Neural progenitor cell (in vitro differentiated cells): ENCODE results near the gene SRL. TPM values are rescaled to one million over a fixed set of nuclear protein-coding genes. Genes with fewer than 3 reads are reported as not detected.

Experiments used
- DNase-seq: peaks from one replicate; pipeline ENCODE4 v3.0.0-alpha.2; 2016; ENCODE audit warnings: low spot score
- H2AFZ ChIP-seq: fragments of 200-600 bp; sonication (generic); replicated peaks from 2 replicates; pipeline ENCODE4 v1.6.1; 2016; ENCODE audit warnings: antibody characterized with exemption
- H3F3A ChIP-seq: fragments of 200-600 bp; sonication (generic); 2 replicates; pipeline ENCODE4 v1.6.1; 2016; ENCODE audit warnings: antibody characterized with exemption, low read depth
- H3K27ac ChIP-seq: fragments of 200-600 bp; sonication (generic); 2 replicates; pipeline ENCODE4 v1.5.1; 2016; ENCODE audit warnings: mild to moderate bottlenecking
- H3K27me3 ChIP-seq: fragments of 200-600 bp; sonication (generic); 2 replicates; pipeline ENCODE4 v1.6.1; 2016; ENCODE audit warnings: mild to moderate bottlenecking, moderate library complexity
- H3K36me3 ChIP-seq: fragments of 200-600 bp; sonication (generic); 2 replicates; pipeline ENCODE4 v1.5.1; 2016
- H3K4me1 ChIP-seq: fragments of 200-600 bp; sonication (generic); 2 replicates; pipeline ENCODE4 v1.6.1; 2016; ENCODE audit warnings: mixed run types
- H3K4me2 ChIP-seq: fragments of 200-600 bp; sonication (generic); 2 replicates; pipeline ENCODE4 v1.6.1; 2016
- H3K4me3 ChIP-seq: fragments of 200-600 bp; sonication (generic); 2 replicates; pipeline ENCODE4 v1.5.1; 2016
- H3K79me2 ChIP-seq: fragments of 200-600 bp; sonication (generic); 2 replicates; pipeline ENCODE4 v1.6.1; 2016; ENCODE audit warnings: low read depth
- H3K9ac ChIP-seq: fragments of 200-600 bp; sonication (generic); 2 replicates; pipeline ENCODE4 v1.6.1; 2016
- H3K9me3 ChIP-seq: fragments of 200-600 bp; sonication (generic); 2 replicates; pipeline ENCODE4 v1.5.1; 2016; ENCODE audit warnings: low read depth
- H4K20me1 ChIP-seq: fragments of 200-600 bp; sonication (generic); 2 replicates; pipeline ENCODE4 v1.6.1; 2016; ENCODE audit warnings: low read depth
- H3K27ac Mint-ChIP-seq: 3 replicates; pipeline ENCODE4 v1.8.0; 2021; ENCODE audit warnings: mixed read lengths
- H3K27me3 Mint-ChIP-seq: 2 replicates; pipeline ENCODE4 v1.8.0; 2022; ENCODE audit warnings: low read depth, mild to moderate bottlenecking, inconsistent platforms, moderate library complexity, mixed read lengths; ENCODE audit not compliant: insufficient read depth
- H3K36me3 Mint-ChIP-seq: 3 replicates; pipeline ENCODE4 v1.8.0; 2021; ENCODE audit warnings: mixed read lengths
- H3K4me1 Mint-ChIP-seq: 3 replicates; pipeline ENCODE4 v1.8.0; 2021; ENCODE audit warnings: mixed read lengths
- H3K4me3 Mint-ChIP-seq: 3 replicates; pipeline ENCODE4 v1.8.0; 2021; ENCODE audit warnings: mild to moderate bottlenecking, moderate library complexity, mixed read lengths
- H3K9me3 Mint-ChIP-seq: 3 replicates; pipeline ENCODE4 v1.8.0; 2020; ENCODE audit warnings: mixed read lengths
- EZH2 ChIP-seq: fragments of 200-600 bp; sonication (generic); IDR thresholded peaks from 2 replicates; pipeline ENCODE4 v1.6.1; 2017; ENCODE audit warnings: antibody characterized with exemption, mild to moderate bottlenecking, moderate library complexity
- EZH2phosphoT487 ChIP-seq: fragments of 200-600 bp; sonication (generic); IDR thresholded peaks from 2 replicates; pipeline ENCODE4 v1.6.1; 2017; ENCODE audit warnings: antibody characterized with exemption
- total RNA-seq: library from RNA; depleted of rRNA; stranded (reverse); fragments of >200 nt; gene quantifications from 2 replicates; pipeline ENCODE4 v1.2.3, GENCODE V29; 2015; ENCODE audit warnings: low replicate concordance
- TF ChIP-seq, protein P1 (sequence below): fragments of 200-600 bp; sonication (generic); IDR thresholded peaks from 2 replicates; pipeline ENCODE4 v1.5.1; 2017; ENCODE audit warnings: antibody characterized with exemption, mild to moderate bottlenecking

SRL gene
- total RNA-seq, 1 donor from 2014 or later: 0.22 TPM

DNA sequence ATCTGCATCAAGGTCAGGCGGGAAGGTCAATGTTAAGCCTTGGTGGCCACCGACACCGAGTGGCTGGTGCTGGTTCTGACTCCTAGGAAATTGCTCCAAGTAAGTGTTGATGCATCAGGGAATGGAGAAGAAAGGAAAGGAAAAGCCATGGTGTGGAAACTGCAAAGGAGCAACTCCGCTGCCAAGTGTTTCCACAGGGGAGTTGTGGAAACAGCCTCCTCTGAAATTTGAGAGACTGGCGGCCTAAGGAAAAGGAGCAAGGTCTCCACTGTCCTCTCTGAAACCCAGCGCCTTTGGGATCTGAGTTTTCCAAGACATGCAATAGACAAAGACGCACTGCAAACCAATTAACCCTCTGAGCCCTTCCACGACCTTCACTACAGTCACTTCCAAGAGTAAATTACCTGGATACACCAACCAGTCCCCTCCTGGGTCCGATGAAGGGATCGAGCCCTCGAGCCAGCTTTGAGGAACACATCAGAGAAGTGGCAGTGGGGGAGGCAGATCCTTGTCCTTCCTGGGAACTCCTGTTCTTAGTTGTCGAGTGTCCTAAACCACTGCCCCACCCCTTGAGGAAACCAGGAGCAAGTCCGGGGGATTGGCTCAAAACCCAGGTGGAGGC lies 51.1 kb downstream of the SRL start:
- peaks cover 4% of the 10 kb centered on the region for H3K27me3 Mint-ChIP-seq
- no peak overlapping the region for H3K9ac ChIP-seq
- DNase-seq: no peak
- peak overlapping the region; percentile 94 for H3K27ac Mint-ChIP-seq
- H3K27me3 ChIP-seq: no peaks in the 10 kb centered on the region
- H3K4me3 Mint-ChIP-seq: no peak overlapping the region
- H3K4me2 ChIP-seq: no peak overlapping the region
- H3K4me1 Mint-ChIP-seq: peaks cover 14% of the 10 kb centered on the region
- H3K36me3 ChIP-seq: no peaks in the 10 kb centered on the region
- peaks cover 5% of the 10 kb centered on the region for H3K4me1 ChIP-seq
- H3K36me3 Mint-ChIP-seq: no peaks in the 10 kb centered on the region
- TF ChIP-seq EZH2 (no peak), EZH2phosphoT487 (no peak)
- TF ChIP-seq, protein P1, sequence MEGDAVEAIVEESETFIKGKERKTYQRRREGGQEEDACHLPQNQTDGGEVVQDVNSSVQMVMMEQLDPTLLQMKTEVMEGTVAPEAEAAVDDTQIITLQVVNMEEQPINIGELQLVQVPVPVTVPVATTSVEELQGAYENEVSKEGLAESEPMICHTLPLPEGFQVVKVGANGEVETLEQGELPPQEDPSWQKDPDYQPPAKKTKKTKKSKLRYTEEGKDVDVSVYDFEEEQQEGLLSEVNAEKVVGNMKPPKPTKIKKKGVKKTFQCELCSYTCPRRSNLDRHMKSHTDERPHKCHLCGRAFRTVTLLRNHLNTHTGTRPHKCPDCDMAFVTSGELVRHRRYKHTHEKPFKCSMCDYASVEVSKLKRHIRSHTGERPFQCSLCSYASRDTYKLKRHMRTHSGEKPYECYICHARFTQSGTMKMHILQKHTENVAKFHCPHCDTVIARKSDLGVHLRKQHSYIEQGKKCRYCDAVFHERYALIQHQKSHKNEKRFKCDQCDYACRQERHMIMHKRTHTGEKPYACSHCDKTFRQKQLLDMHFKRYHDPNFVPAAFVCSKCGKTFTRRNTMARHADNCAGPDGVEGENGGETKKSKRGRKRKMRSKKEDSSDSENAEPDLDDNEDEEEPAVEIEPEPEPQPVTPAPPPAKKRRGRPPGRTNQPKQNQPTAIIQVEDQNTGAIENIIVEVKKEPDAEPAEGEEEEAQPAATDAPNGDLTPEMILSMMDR: no peak
- H3F3A ChIP-seq: no peaks in the 10 kb centered on the region
- H3K79me2 ChIP-seq: no peaks in the 10 kb centered on the region
- H3K27ac ChIP-seq: no peak overlapping the region
- H3K9me3 Mint-ChIP-seq: no peaks in the 10 kb centered on the region
- H2AFZ ChIP-seq: no peak overlapping the region
- no peak overlapping the region for H3K4me3 ChIP-seq
- no peaks in the 10 kb centered on the region for H4K20me1 ChIP-seq
- no peaks in the 10 kb centered on the region for H3K9me3 ChIP-seq

DNA sequence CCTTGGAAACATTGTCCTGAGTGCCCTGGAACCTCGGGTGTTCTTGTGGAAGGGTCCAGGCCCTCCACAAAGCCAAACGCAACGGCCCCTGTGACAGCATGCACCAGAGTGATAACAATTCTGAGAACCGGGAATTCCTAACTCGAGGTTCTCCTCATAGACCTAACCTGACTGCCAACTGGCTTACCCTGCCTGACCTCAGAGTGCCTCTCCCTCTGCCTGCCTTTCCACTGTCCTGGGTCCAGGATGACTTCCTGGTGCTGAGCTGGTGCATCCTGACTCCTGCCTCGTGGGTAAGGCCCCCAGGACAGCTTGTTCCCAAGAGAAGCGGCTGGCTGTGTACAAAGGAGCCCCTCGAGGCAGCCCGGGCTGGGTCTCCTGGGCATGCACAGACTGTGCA lies 51.8 kb downstream of the SRL start:
- Histone ChIP-seq H3K27ac (no peak overlapping the region), H3K27me3 (peaks cover 3% of the 10 kb centered on the region), H3K79me2 (no peaks in the 10 kb centered on the region), H3K36me3 (no peaks in the 10 kb centered on the region), H3K9me3 (no peaks in the 10 kb centered on the region), H3K9ac (no peak overlapping the region), H3F3A (peaks cover 4% of the 10 kb centered on the region), H2AFZ (peak overlapping the region; percentile 23), H3K4me1 (peaks cover 5% of the 10 kb centered on the region), H4K20me1 (no peaks in the 10 kb centered on the region), H3K4me3 (no peak overlapping the region), H3K4me2 (no peak overlapping the region)
- TF ChIP-seq EZH2phosphoT487: no peak
- TF ChIP-seq EZH2: no peak
- TF ChIP-seq, protein P1: no peak
- Mint-ChIP-seq H3K4me3 (no peak overlapping the region), H3K9me3 (no peaks in the 10 kb centered on the region), H3K27me3 (peaks cover 6% of the 10 kb centered on the region), H3K4me1 (peaks cover 14% of the 10 kb centered on the region), H3K36me3 (no peaks in the 10 kb centered on the region), H3K27ac (no peak overlapping the region)
- DNase-seq: no peak

DNA sequence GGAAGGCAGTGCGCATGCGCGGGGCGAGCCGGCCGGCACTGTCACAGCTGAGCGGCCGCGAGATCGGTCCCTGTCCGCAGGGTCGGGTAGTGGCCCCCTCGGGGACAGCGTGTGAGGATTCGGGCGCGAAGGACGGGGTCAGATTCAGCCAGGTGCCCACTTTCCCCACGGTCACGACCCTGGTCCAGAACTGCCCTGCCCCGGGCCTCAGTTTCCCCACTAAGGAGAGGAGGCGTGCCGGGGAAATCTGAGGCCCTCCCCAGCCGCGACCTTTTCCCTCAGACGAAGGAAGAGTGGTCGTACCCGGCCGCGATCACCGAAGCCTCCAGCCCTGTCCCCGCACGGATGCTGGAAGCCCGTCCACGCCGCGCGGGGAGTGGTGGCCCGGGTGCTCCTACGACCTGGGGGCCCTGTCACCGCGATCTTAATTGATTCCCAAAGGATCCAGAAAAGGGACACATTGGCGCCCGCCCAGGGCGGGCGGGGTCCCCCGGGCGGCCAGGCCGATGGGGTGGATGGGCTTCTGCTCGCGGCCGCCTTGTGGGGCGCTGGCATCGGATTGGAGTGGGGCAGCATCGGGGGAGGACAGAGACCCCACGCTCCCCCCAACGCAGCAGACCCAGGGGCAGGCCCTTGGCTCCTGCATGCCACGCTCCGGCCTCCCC lies 57.7 kb downstream of the SRL start:
- Histone ChIP-seq H3K27ac (no peak overlapping the region), H3K27me3 (peaks cover 11% of the 10 kb centered on the region), H2AFZ (no peak overlapping the region), H3K4me1 (no peaks in the 10 kb centered on the region), H3F3A (peaks cover 30% of the 10 kb centered on the region), H3K79me2 (no peaks in the 10 kb centered on the region), H3K9ac (no peak overlapping the region), H4K20me1 (no peaks in the 10 kb centered on the region), H3K4me2 (peak overlapping the region; percentile 79), H3K4me3 (peak overlapping the region; percentile 70), H3K36me3 (no peaks in the 10 kb centered on the region), H3K9me3 (no peaks in the 10 kb centered on the region)
- TF ChIP-seq EZH2phosphoT487 (no peak), EZH2 (no peak)
- TF ChIP-seq, protein P1: no peak
- peak; percentile 34 for DNase-seq
- peaks cover 7% of the 10 kb centered on the region for H3K27me3 Mint-ChIP-seq
- peaks cover 5% of the 10 kb centered on the region for H3K4me1 Mint-ChIP-seq
- H3K36me3 Mint-ChIP-seq: no peaks in the 10 kb centered on the region
- no peak overlapping the region for H3K27ac Mint-ChIP-seq
- no peaks in the 10 kb centered on the region for H3K9me3 Mint-ChIP-seq
- peak overlapping the region; percentile 82 for H3K4me3 Mint-ChIP-seq
